Endothelial cell of umbilical vein (primary cell): ENCODE results near the gene VPS37C.

Experiments used
- CTCF ChIP-seq, 2 donors: IDR thresholded peaks; 1 replicate in 1 of 2; 2 replicates in 1 of 2; pipeline ENCODE4 v1.5.1; 2011; ENCODE audit warnings: low read length in 2 of 2, mild to moderate bottlenecking in 2 of 2, moderate library complexity in 2 of 2, control low read depth in 1 of 2, inconsistent platforms in 1 of 2, low read depth in 1 of 2; ENCODE audit not compliant: insufficient read depth in 1 of 2; ENCODE audit errors: extremely low read depth in 1 of 2
- EZH2 ChIP-seq: IDR thresholded peaks from 2 replicates; pipeline ENCODE4 v1.6.1; 2012; ENCODE audit warnings: borderline replicate concordance, low read depth, mild to moderate bottlenecking, moderate library complexity, low read length, inconsistent platforms; ENCODE audit not compliant: severe bottlenecking
- FOS ChIP-seq: IDR thresholded peaks from 2 replicates; pipeline ENCODE4 v1.6.1; 2011; ENCODE audit warnings: mild to moderate bottlenecking, low read length, moderate library complexity, borderline replicate concordance; ENCODE audit not compliant: insufficient read depth
- GATA2 ChIP-seq: IDR thresholded peaks from 2 replicates; pipeline ENCODE4 v1.7.0; 2011; ENCODE audit warnings: low read depth, mild to moderate bottlenecking, moderate library complexity, mixed read lengths, low read length; ENCODE audit not compliant: insufficient read length, insufficient read depth
- JUN ChIP-seq: IDR thresholded peaks from 2 replicates; pipeline ENCODE4 v1.6.1; 2011; ENCODE audit warnings: borderline replicate concordance, low read depth; ENCODE audit not compliant: insufficient read length, insufficient read depth
- POLR2A ChIP-seq: IDR thresholded peaks from 2 replicates; pipeline ENCODE4 v1.6.1; 2012; ENCODE audit warnings: low read depth, mild to moderate bottlenecking, control low read depth, low read length
- POLR2AphosphoS5 ChIP-seq: IDR thresholded peaks from 2 replicates; pipeline ENCODE4 v1.6.1; 2012; ENCODE audit warnings: low read depth, mild to moderate bottlenecking, control low read depth, low read length, moderate library complexity; ENCODE audit not compliant: insufficient read depth
- TF ChIP-seq, protein P1 (sequence below): IDR thresholded peaks from 2 replicates; pipeline ENCODE4 v1.6.1; 2011; ENCODE audit not compliant: insufficient read depth, insufficient read length

DNA sequence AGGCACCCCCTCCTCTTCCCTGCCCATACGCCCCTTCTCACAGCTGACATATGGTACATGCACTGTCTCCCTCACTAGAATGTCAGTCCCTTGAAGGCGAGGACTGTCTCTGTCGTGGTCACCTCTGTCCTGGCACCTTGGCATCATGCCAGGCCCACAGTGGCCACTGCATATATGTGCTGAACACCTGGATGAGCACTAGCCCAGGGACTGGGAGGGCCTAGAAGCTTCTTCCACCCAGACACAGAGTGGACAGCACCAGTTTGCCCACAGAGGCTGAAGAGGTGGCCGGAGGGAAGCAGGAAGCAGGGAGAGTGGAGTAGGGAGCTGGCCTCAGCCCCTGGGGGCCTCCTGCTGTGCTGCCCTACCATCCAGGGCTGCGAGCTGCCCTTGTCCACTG, 28.6 kb downstream of the VPS37C start:
- TF ChIP-seq EZH2 (no peak), POLR2A (no peak), FOS (no peak), CTCF (IDR thresholded peaks at IDR 0.05; ENCODE audit: extremely low read depth in 1 of 2, insufficient read depth in 1 of 2, low read depth in 1 of 2, low read length in 2 of 2) (no peak), GATA2 (no peak), JUN (no peak), POLR2AphosphoS5 (no peak)
- TF ChIP-seq, protein P1, sequence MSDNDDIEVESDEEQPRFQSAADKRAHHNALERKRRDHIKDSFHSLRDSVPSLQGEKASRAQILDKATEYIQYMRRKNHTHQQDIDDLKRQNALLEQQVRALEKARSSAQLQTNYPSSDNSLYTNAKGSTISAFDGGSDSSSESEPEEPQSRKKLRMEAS = no peak
